IMR-90 (cell line): ENCODE measurements around the gene DDI2. TPM values are rescaled to one million over a fixed set of nuclear protein-coding genes. Genes with fewer than 3 reads are reported as not detected.

Source experiments
- ATAC-seq: fragments of 200-7000 bp; cut with Tn5 transposase; 2 replicates; pipeline ENCODE4 v1.9.1; 2020; ENCODE audit warnings: low read depth, mild to moderate bottlenecking, moderate library complexity
- BruUV-seq: library from RNA; stranded (reverse); fragments of 400-500 nt; replicated peaks from 2 replicates; lab custom pipeline; 2021; lab: Mats Ljungman, UMichigan
- CTCF ChIA-PET: fragments of 300-600 bp; formaldehyde crosslinking; extraction: SDS; loops from one replicate; lab custom pipeline; 2021; ENCODE audit warnings: antibody characterized with exemption; lab: Yijun Ruan, JAX
- POLR2A ChIA-PET: fragments of 300-600 bp; sonication (Branson Sonifier 250); formaldehyde crosslinking; loops from one replicate; lab custom pipeline; 2022; ENCODE audit warnings: antibody characterized with exemption; ENCODE audit not compliant: unreplicated experiment; lab: Charles Lee
- DNase-seq: peaks from one replicate; pipeline ENCODE4 v3.0.0; 2013
- H2AFZ ChIP-seq: replicated peaks from 2 replicates; pipeline ENCODE3; 2013; ENCODE audit warnings: low read length, mild to moderate bottlenecking; ENCODE audit not compliant: poor library complexity
- H2AK5ac ChIP-seq: 2 replicates; pipeline ENCODE4 v1.6.1; 2013; ENCODE audit warnings: low read depth, low read length, inconsistent platforms
- H2AK9ac ChIP-seq: replicated peaks from 2 replicates; pipeline ENCODE3; 2013; ENCODE audit warnings: mild to moderate bottlenecking, low read depth, low read length, moderate library complexity; ENCODE audit not compliant: poor library complexity
- H2BK120ac ChIP-seq: 2 replicates; pipeline ENCODE4 v1.6.1; 2013; ENCODE audit warnings: low read depth, low read length, inconsistent platforms
- H2BK15ac ChIP-seq: 3 replicates; pipeline ENCODE4 v1.6.1; 2013; ENCODE audit warnings: low read depth, low read length, inconsistent platforms
- H2BK20ac ChIP-seq: 2 replicates; pipeline ENCODE4 v1.6.1; 2013; ENCODE audit warnings: low read depth, mild to moderate bottlenecking, inconsistent platforms, low read length, moderate library complexity
- H2BK5ac ChIP-seq: 2 replicates; pipeline ENCODE4 v1.6.1; 2013; ENCODE audit warnings: mild to moderate bottlenecking, low read depth, low read length, inconsistent platforms; ENCODE audit not compliant: poor library complexity, severe bottlenecking
- H3K14ac ChIP-seq: replicated peaks from 2 replicates; pipeline ENCODE4 v1.6.1; 2013; ENCODE audit warnings: low read depth, low read length, inconsistent platforms
- H3K18ac ChIP-seq: 2 replicates; pipeline ENCODE4 v1.6.1; 2013; ENCODE audit warnings: low read depth, low read length, control low read depth
- H3K23ac ChIP-seq: 2 replicates; pipeline ENCODE4 v1.6.1; 2013; ENCODE audit warnings: low read depth, low read length, inconsistent platforms
- H3K27ac ChIP-seq: 2 replicates; pipeline ENCODE4 v1.5.1; 2013; ENCODE audit warnings: mild to moderate bottlenecking, control low read depth, low read length; ENCODE audit not compliant: insufficient read depth
- H3K27me3 ChIP-seq: 2 replicates; pipeline ENCODE4 v1.6.1; 2013; ENCODE audit warnings: low read length; ENCODE audit not compliant: control insufficient read depth, insufficient read depth
- H3K36me3 ChIP-seq: 2 replicates; pipeline ENCODE4 v1.6.1; 2013; ENCODE audit warnings: low read length, mixed read lengths; ENCODE audit not compliant: control insufficient read depth, insufficient read depth
- H3K4ac ChIP-seq: 2 replicates; pipeline ENCODE4 v1.6.1; 2013; ENCODE audit warnings: low read depth, low read length, inconsistent platforms
- H3K4me1 ChIP-seq: 2 replicates; pipeline ENCODE4 v1.6.1; 2013; ENCODE audit warnings: low read length, mixed read lengths; ENCODE audit not compliant: control insufficient read depth, insufficient read depth
- H3K4me2 ChIP-seq: 2 replicates; pipeline ENCODE4 v1.6.1; 2013; ENCODE audit warnings: low read depth, mild to moderate bottlenecking, control low read depth, low read length, moderate library complexity
- H3K4me3 ChIP-seq: 2 replicates; pipeline ENCODE4 v1.5.1; 2013; ENCODE audit warnings: low read depth, mild to moderate bottlenecking, control low read depth, low read length, moderate library complexity; ENCODE audit not compliant: insufficient read depth
- H3K56ac ChIP-seq: 2 replicates; pipeline ENCODE4 v1.6.1; 2013; ENCODE audit warnings: low read length, inconsistent platforms; ENCODE audit not compliant: insufficient read depth; ENCODE audit errors: extremely low read depth
- H3K79me1 ChIP-seq, 2 experiments: 2 replicates each; pipeline ENCODE4 v1.6.1; 2013; ENCODE audit warnings: low read length in 2 of 2, inconsistent platforms in 1 of 2, low read depth in 1 of 2
- H3K9ac ChIP-seq: 2 replicates; pipeline ENCODE4 v1.6.1; 2013; ENCODE audit warnings: low read depth, low read length, control low read depth
- H3K9me1 ChIP-seq: 2 replicates; pipeline ENCODE4 v1.6.1; 2013; ENCODE audit warnings: low read length, inconsistent platforms; ENCODE audit not compliant: insufficient read depth
- H3K9me3 ChIP-seq: 2 replicates; pipeline ENCODE4 v1.6.1; 2013; ENCODE audit warnings: low read length; ENCODE audit not compliant: control insufficient read depth, insufficient read depth
- H4K20me1 ChIP-seq: 2 replicates; pipeline ENCODE4 v1.6.1; 2013; ENCODE audit warnings: low read length, inconsistent platforms; ENCODE audit not compliant: insufficient read depth
- H4K5ac ChIP-seq: 2 replicates; pipeline ENCODE4 v1.6.1; 2013; ENCODE audit warnings: mild to moderate bottlenecking, low read depth, low read length, control low read depth
- H4K8ac ChIP-seq, 2 experiments: 2 replicates each; pipeline ENCODE4 v1.6.1; 2013; ENCODE audit warnings: low read depth in 2 of 2, low read length in 2 of 2, control low read depth in 1 of 2, inconsistent platforms in 1 of 2
- H4K91ac ChIP-seq: 2 replicates; pipeline ENCODE4 v1.6.1; 2013; ENCODE audit warnings: low read depth, low read length, inconsistent platforms; ENCODE audit not compliant: insufficient read depth
- BHLHE40 ChIP-seq: fragments of 150-350 bp; IDR thresholded peaks from 2 replicates; pipeline ENCODE4 v1.6.1; 2016; ENCODE audit warnings: mild to moderate bottlenecking, low read depth, low read length
- CEBPB ChIP-seq: IDR thresholded peaks from 2 replicates; pipeline ENCODE4 v1.6.1; 2012; ENCODE audit warnings: low read depth, low read length, improper control_type of control experiment
- CHD1 ChIP-seq: IDR thresholded peaks from 2 replicates; pipeline ENCODE4 v1.6.1; 2012; ENCODE audit warnings: low read depth, low read length, improper control_type of control experiment
- FOS ChIP-seq: fragments of 150-350 bp; IDR thresholded peaks from 2 replicates; pipeline ENCODE4 v1.6.1; 2016; ENCODE audit warnings: low read depth, low read length
- MAFK ChIP-seq: IDR thresholded peaks from 2 replicates; pipeline ENCODE4 v1.6.1; 2012; ENCODE audit warnings: low read depth, low read length, improper control_type of control experiment
- MAZ ChIP-seq: IDR thresholded peaks from 2 replicates; pipeline ENCODE4 v1.6.1; 2012; ENCODE audit warnings: low read depth, mild to moderate bottlenecking, low read length, improper control_type of control experiment, moderate library complexity, borderline replicate concordance
- MXI1 ChIP-seq: IDR thresholded peaks from 2 replicates; pipeline ENCODE4 v1.6.1; 2012; ENCODE audit warnings: low read depth, mild to moderate bottlenecking, low read length, moderate library complexity, borderline replicate concordance
- NFE2L2 ChIP-seq: fragments of 150-350 bp; IDR thresholded peaks from 2 replicates; pipeline ENCODE4 v1.6.1; 2016; ENCODE audit warnings: low read depth, mild to moderate bottlenecking, low read length
- RAD21 ChIP-seq: IDR thresholded peaks from 2 replicates; pipeline ENCODE4 v1.6.1; 2012; ENCODE audit warnings: low read length, improper control_type of control experiment
- RFX5 ChIP-seq: IDR thresholded peaks from 2 replicates; pipeline ENCODE4 v1.8.0; 2012; ENCODE audit warnings: low read depth, mild to moderate bottlenecking, low read length, moderate library complexity
- SMC3 ChIP-seq: fragments of 150-350 bp; IDR thresholded peaks from 2 replicates; pipeline ENCODE4 v1.6.1; 2016; ENCODE audit warnings: low read depth, mild to moderate bottlenecking, antibody characterized with exemption, low read length, moderate library complexity
- WGBS, 2 experiments: methylation state at CpG; one replicate each; pipeline versions ENCODE4 v1.1.5 to v1.1.7; 2013; ENCODE audit warnings: missing lambda C conversion rate in 2 of 2; ENCODE audit not compliant: insufficient read length in 1 of 2; ENCODE audit errors: extremely low coverage in 2 of 2; 5-methylcytosine and 5-hydroxymethylcytosine counted together
- dilution Hi-C: fragments of 300-500 bp; cut with HindIII; formaldehyde crosslinking; loops from one replicate; pipeline ENCODE4 v1.14.3; 2018; ENCODE audit warnings: low sequenced_read_pairs; ENCODE audit not compliant: unreplicated experiment
- in situ Hi-C: fragments of 300-500 bp; cut with MboI; formaldehyde crosslinking; loops from 3 replicates; pipeline ENCODE4 v1.14.3; 2019; ENCODE audit warnings: low sequenced_read_pairs, inconsistent platforms, mixed read lengths
- intact Hi-C: fragments of 100-400 bp; cut with micrococcal nuclease; formaldehyde crosslinking; loops from 2 replicates; pipeline ENCODE4 v1.10.0; 2022
- polyA plus RNA-seq, 3 experiments: library from polyadenylated mRNA; depleted of rRNA; stranded (reverse); fragments of >200 nt; gene quantifications; 2 replicates each; pipeline ENCODE4 v1.2.3, GENCODE V29; 2012; ENCODE audit warnings: low replicate concordance in 1 of 3
- total RNA-seq: library from RNA; depleted of rRNA; stranded (reverse); fragments of >200 nt; gene quantifications from 2 replicates; pipeline ENCODE4 v1.2.3, GENCODE V29; 2012
- TF ChIP-seq, protein P1 (sequence below): conservative IDR thresholded peaks from 2 replicates; pipeline ENCODE4 v1.5.1; 2012; ENCODE audit warnings: mild to moderate bottlenecking, low read depth, low read length, improper control_type of control experiment

Gene DDI2
- total and polyA plus RNA-seq, 2 of the 4 experiments (the other 2 are of a cell fraction): 6.0 to 13.4 TPM

DNA sequence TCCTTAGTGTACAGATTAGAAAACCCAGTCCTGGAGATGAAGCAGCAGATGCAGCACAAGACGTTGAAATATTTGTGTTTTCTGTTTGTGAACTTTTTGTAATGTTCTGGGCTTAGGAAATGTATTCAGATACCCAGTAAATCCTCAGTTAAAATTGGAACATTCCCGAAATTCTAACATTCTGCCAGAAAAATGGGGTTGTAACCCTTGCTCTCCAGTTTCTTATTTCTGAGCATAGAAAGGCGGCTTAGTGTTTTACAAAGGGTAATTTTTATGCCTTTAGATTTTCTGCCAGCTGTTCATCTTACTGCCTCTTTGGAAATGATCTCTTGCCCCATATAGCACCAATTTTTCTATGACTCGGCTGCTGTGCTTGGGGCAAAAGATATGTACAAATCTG is 20.6 kb downstream of the DDI2 start:
- H3K4me3 ChIP-seq: no peak overlapping the region
- 60% methylated on average over 1 of the region's 4 CpGs; no CpG with 5 or more reads in 1 of the 2 experiments for WGBS, 2 experiments
- POLR2A ChIA-PET: no interaction called here
- H3K18ac ChIP-seq: no peak overlapping the region
- H3K27ac ChIP-seq: no peak overlapping the region
- H3K36me3 ChIP-seq: peaks cover 32% of the 10 kb centered on the region
- H3K23ac ChIP-seq: no peak overlapping the region
- no peaks in the 10 kb centered on the region; the same call in 1 of the 2 replicates for H4K20me1 ChIP-seq
- CTCF ChIA-PET: no interaction called here
- H4K5ac ChIP-seq: no peak overlapping the region
- no peaks in the 10 kb centered on the region for H3K27me3 ChIP-seq
- TF ChIP-seq MAZ (no peak), RFX5 (no peak), FOS (no peak), SMC3 (no peak), MXI1 (no peak), MAFK (no peak), NFE2L2 (no peak), CHD1 (no peak), RAD21 (no peak), CEBPB (no peak), BHLHE40 (no peak)
- TF ChIP-seq, protein P1, sequence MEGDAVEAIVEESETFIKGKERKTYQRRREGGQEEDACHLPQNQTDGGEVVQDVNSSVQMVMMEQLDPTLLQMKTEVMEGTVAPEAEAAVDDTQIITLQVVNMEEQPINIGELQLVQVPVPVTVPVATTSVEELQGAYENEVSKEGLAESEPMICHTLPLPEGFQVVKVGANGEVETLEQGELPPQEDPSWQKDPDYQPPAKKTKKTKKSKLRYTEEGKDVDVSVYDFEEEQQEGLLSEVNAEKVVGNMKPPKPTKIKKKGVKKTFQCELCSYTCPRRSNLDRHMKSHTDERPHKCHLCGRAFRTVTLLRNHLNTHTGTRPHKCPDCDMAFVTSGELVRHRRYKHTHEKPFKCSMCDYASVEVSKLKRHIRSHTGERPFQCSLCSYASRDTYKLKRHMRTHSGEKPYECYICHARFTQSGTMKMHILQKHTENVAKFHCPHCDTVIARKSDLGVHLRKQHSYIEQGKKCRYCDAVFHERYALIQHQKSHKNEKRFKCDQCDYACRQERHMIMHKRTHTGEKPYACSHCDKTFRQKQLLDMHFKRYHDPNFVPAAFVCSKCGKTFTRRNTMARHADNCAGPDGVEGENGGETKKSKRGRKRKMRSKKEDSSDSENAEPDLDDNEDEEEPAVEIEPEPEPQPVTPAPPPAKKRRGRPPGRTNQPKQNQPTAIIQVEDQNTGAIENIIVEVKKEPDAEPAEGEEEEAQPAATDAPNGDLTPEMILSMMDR: no peak
- H3K4me2 ChIP-seq: no peak overlapping the region
- no peak overlapping the region for H2BK120ac ChIP-seq
- H4K8ac ChIP-seq: no peak overlapping the region
- no peak overlapping the region for H3K56ac ChIP-seq
- ATAC-seq (no peak), DNase-seq (no peak)
- dilution Hi-C loops: no loop called here
- no peak overlapping the region for H2AFZ ChIP-seq
- no peak overlapping the region for H2BK20ac ChIP-seq
- H3K4me1 ChIP-seq: no peaks in the 10 kb centered on the region
- peaks cover 14% of the 10 kb centered on the region; the same call in 1 of the 2 replicates for H3K9me1 ChIP-seq
- no TSS peak for BruUV-seq
- H3K9ac ChIP-seq: no peak overlapping the region
- no peak overlapping the region for H3K14ac ChIP-seq
- no peak overlapping the region for H2AK5ac ChIP-seq
- H2BK15ac ChIP-seq: no peak overlapping the region
- H3K9me3 ChIP-seq: no peaks in the 10 kb centered on the region
- H2AK9ac ChIP-seq: no peak overlapping the region
- no peak overlapping the region for H3K4ac ChIP-seq
- no peak overlapping the region for H2BK5ac ChIP-seq
- no peak overlapping the region for H4K91ac ChIP-seq
- H3K79me1 ChIP-seq: peaks cover 20 to 28% of the 10 kb centered on the region in 2 experiments
- in situ Hi-C loops: no loop called here
- intact Hi-C loops: no loop called here
